ENCODE results near the gene TRAF3IP1.

DNA sequence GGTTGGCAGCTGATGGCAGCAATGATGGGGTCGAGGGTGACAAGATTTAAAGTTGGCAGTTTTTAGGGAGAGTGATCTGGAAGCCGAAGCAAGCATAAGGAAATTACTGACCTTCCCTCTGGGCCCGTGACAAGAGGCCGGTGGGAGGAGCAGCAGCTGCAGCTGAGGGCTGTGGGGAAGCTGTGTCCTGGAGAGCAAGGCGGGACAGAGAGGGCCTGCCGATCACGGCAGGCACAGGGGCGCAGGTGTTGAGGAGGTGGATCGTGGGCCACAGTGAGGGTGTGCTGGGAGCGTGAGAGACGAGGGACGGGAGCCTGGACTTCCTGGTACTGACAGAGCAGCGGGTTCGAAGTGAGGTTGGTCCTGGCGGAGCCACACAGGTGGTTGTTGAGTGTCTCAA is 31.0 kb downstream of the TRAF3IP1 start:
- TF ChIP-seq, protein P1, sequence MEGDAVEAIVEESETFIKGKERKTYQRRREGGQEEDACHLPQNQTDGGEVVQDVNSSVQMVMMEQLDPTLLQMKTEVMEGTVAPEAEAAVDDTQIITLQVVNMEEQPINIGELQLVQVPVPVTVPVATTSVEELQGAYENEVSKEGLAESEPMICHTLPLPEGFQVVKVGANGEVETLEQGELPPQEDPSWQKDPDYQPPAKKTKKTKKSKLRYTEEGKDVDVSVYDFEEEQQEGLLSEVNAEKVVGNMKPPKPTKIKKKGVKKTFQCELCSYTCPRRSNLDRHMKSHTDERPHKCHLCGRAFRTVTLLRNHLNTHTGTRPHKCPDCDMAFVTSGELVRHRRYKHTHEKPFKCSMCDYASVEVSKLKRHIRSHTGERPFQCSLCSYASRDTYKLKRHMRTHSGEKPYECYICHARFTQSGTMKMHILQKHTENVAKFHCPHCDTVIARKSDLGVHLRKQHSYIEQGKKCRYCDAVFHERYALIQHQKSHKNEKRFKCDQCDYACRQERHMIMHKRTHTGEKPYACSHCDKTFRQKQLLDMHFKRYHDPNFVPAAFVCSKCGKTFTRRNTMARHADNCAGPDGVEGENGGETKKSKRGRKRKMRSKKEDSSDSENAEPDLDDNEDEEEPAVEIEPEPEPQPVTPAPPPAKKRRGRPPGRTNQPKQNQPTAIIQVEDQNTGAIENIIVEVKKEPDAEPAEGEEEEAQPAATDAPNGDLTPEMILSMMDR (IDR thresholded peaks at IDR 0.05) = no peak
- TF ChIP-seq ZFX (IDR thresholded peaks at IDR 0.05; ENCODE audit: borderline replicate concordance) = no peak
